ENCODE measurements around the gene DNAJC5. TPM values are rescaled to one million over a fixed set of nuclear protein-coding genes. Genes with fewer than 3 reads are reported as not detected.
A peak's percentile ranks its signal among the peaks of the same experiment; 100 is the strongest.

Gene DNAJC5
- total and polyA plus RNA-seq, 2 experiments from 2014 or later, result 7.1 to 33.5 TPM

GRCh38 chr20:63863021-63863797 lies 31.7 kb upstream of the DNAJC5 start (continued):
- no peak for TF ChIP-seq NANOG (IDR thresholded peaks at IDR 0.05; ENCODE audit: borderline replicate concordance)
- TF ChIP-seq, protein P1, sequence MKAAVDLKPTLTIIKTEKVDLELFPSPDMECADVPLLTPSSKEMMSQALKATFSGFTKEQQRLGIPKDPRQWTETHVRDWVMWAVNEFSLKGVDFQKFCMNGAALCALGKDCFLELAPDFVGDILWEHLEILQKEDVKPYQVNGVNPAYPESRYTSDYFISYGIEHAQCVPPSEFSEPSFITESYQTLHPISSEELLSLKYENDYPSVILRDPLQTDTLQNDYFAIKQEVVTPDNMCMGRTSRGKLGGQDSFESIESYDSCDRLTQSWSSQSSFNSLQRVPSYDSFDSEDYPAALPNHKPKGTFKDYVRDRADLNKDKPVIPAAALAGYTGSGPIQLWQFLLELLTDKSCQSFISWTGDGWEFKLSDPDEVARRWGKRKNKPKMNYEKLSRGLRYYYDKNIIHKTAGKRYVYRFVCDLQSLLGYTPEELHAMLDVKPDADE (IDR thresholded peaks at IDR 0.05), result no peak
- TF ChIP-seq, protein P2, sequence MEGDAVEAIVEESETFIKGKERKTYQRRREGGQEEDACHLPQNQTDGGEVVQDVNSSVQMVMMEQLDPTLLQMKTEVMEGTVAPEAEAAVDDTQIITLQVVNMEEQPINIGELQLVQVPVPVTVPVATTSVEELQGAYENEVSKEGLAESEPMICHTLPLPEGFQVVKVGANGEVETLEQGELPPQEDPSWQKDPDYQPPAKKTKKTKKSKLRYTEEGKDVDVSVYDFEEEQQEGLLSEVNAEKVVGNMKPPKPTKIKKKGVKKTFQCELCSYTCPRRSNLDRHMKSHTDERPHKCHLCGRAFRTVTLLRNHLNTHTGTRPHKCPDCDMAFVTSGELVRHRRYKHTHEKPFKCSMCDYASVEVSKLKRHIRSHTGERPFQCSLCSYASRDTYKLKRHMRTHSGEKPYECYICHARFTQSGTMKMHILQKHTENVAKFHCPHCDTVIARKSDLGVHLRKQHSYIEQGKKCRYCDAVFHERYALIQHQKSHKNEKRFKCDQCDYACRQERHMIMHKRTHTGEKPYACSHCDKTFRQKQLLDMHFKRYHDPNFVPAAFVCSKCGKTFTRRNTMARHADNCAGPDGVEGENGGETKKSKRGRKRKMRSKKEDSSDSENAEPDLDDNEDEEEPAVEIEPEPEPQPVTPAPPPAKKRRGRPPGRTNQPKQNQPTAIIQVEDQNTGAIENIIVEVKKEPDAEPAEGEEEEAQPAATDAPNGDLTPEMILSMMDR (conservative IDR thresholded peaks at IDR 0.05; ENCODE audit: low read depth in 2 of 2), result no peak
- no peak for TF ChIP-seq REST (IDR thresholded peaks at IDR 0.05; ENCODE audit: unreplicated experiment)
- TF ChIP-seq EZH2phosphoT487 (IDR thresholded peaks at IDR 0.05; ENCODE audit: unreplicated experiment), result no peak
- TF ChIP-seq EZH2 (IDR thresholded peaks at IDR 0.05; ENCODE audit: low read depth, unreplicated experiment), result no peak
- no peak for TF ChIP-seq POLR2AphosphoS5 (IDR thresholded peaks at IDR 0.05; ENCODE audit: low read depth)
- no peak for TF ChIP-seq ZNF331 (CRISPR knock-in tag; IDR thresholded peaks at IDR 0.05; ENCODE audit: low read depth)
- no peak for TF ChIP-seq ZNF114 (CRISPR knock-in tag; IDR thresholded peaks at IDR 0.05)

- H3K9me3 Mint-ChIP-seq, result no peaks in the 10 kb centered on the region
- 0 out of 2 replicates have a peak overlapping the region, but pooled peaks have one; percentile 28 for H2AFZ ChIP-seq
- peaks cover 24% of the 10 kb centered on the region for H3K27me3 Mint-ChIP-seq (ENCODE audit: insufficient read depth, low read depth, poor library complexity)
- DNase-seq (ENCODE audit: low spot score) (peak; percentile 86), ATAC-seq (peak; percentile 49)
- H3K4me1 Mint-ChIP-seq, result peaks cover 34% of the 10 kb centered on the region
- no peaks in the 10 kb centered on the region; the same call in 1 of the 2 replicates for H3K36me3 ChIP-seq (ENCODE audit: insufficient read depth)
- peaks cover 8% of the 10 kb centered on the region; the same call in 1 of the 2 replicates for H4K20me1 ChIP-seq (replicated peaks; ENCODE audit: insufficient read depth)
- H3K4me2 ChIP-seq, result peak overlapping the region; percentile 85
- peak overlapping the region; percentile 94 for H3K4me3 Mint-ChIP-seq
- H3K4me1 ChIP-seq (ENCODE audit: insufficient read depth), result peaks cover 30% of the 10 kb centered on the region
- H3F3A ChIP-seq (replicated peaks; ENCODE audit: low read depth), result peaks cover 34% of the 10 kb centered on the region
- no peaks in the 10 kb centered on the region for H3K9me2 ChIP-seq (ENCODE audit: insufficient read depth)
- H3K27ac ChIP-seq (ENCODE audit: low read depth), result peak overlapping the region; percentile 93
- peaks cover 43% of the 10 kb centered on the region for H3K79me2 ChIP-seq (replicated peaks; ENCODE audit: insufficient read depth)
- peak overlapping the region; percentile 93 for H3K4me3 ChIP-seq
- H3K27ac Mint-ChIP-seq, result peak overlapping the region; percentile 97
- H3K27me3 ChIP-seq (ENCODE audit: insufficient read depth), result no peaks in the 10 kb centered on the region
- H3K36me3 Mint-ChIP-seq (ENCODE audit: low read depth), result peaks cover 16% of the 10 kb centered on the region
- TF ChIP-seq, protein P1 (IDR thresholded peaks at IDR 0.05), result no peak
- TF ChIP-seq EZH2phosphoT487 (IDR thresholded peaks at IDR 0.05; ENCODE audit: unreplicated experiment) (no peak), POLR2AphosphoS5 (IDR thresholded peaks at IDR 0.05; ENCODE audit: low read depth) (no peak), CREB1 (CRISPR knock-in tag; IDR thresholded peaks at IDR 0.05; ENCODE audit: low read depth) (0 out of 2 replicates have a peak, but pooled peaks have one; percentile 6), REST (IDR thresholded peaks at IDR 0.05; ENCODE audit: unreplicated experiment) (no peak), STAT1 (IDR thresholded peaks at IDR 0.05; ENCODE audit: unreplicated experiment) (no peak)
Measured at GRCh38 chr20:63863798-63864544, 31.0 kb upstream of the DNAJC5 start.
